WTC11 (cell line): ENCODE data around the gene EFCAB8. TPM values are rescaled to one million over a fixed set of nuclear protein-coding genes. Genes with fewer than 3 reads are reported as not detected.
"Not testable (repeated sequence)": the region's sequence is repeated elsewhere in the genome, so short reads cannot be mapped to it uniquely, and the experiment has no call there.

ENCODE experiments used
- ATAC-seq: fragments of 200-7000 bp; cut with Tn5 transposase; 2 replicates; pipeline ENCODE4 v1.10.0; 2021; ENCODE audit warnings: mild to moderate bottlenecking, moderate library complexity
- CTCF ChIA-PET: fragments of 300-600 bp; sonication (Branson Sonifier 250); formaldehyde crosslinking; loops from one replicate; lab custom pipeline; 2021; ENCODE audit warnings: antibody characterized with exemption; lab: Charles Lee
- POLR2A ChIA-PET: fragments of 350-600 bp; sonication (Branson Sonifier 250); formaldehyde crosslinking; loops from one replicate; lab custom pipeline; 2021; ENCODE audit warnings: antibody characterized with exemption; lab: Charles Lee
- DNase-seq: peaks from one replicate; pipeline ENCODE4 v3.0.0; 2021; ENCODE audit warnings: low spot score
- H3K27ac Mint-ChIP-seq: 2 replicates; pipeline ENCODE4 v1.8.0; 2021; ENCODE audit warnings: mixed read lengths
- H3K27me3 Mint-ChIP-seq: 2 replicates; pipeline ENCODE4 v1.8.0; 2021; ENCODE audit warnings: low read depth, mild to moderate bottlenecking, moderate library complexity, mixed read lengths
- H3K36me3 Mint-ChIP-seq: 2 replicates; pipeline ENCODE4 v1.8.0; 2021; ENCODE audit warnings: mixed read lengths
- H3K4me1 Mint-ChIP-seq: 2 replicates; pipeline ENCODE4 v1.8.0; 2022; ENCODE audit warnings: mixed read lengths
- H3K4me3 Mint-ChIP-seq: 2 replicates; pipeline ENCODE4 v1.8.0; 2021; ENCODE audit warnings: mild to moderate bottlenecking, moderate library complexity, mixed read lengths
- H3K9me3 Mint-ChIP-seq: 2 replicates; pipeline ENCODE4 v1.8.0; 2021; ENCODE audit warnings: mixed read lengths
- E2F5 ChIP-seq: sonication (generic); formaldehyde crosslinking; IDR thresholded peaks from 2 replicates; pipeline ENCODE4 v1.8.1; 2022; ENCODE audit warnings: mild to moderate bottlenecking, moderate library complexity, missing genetic modification reagents
- FOXP4 ChIP-seq: sonication (generic); formaldehyde crosslinking; IDR thresholded peaks from 2 replicates; pipeline ENCODE4 v1.8.0; 2022; ENCODE audit warnings: mild to moderate bottlenecking, missing genetic modification reagents
- GTF2I ChIP-seq: fragments of 250-450 bp; sonication (Bioruptor Pico); conservative IDR thresholded peaks from 2 replicates; pipeline ENCODE4 v1.4.0; 2021; ENCODE audit warnings: mild to moderate bottlenecking
- JUN ChIP-seq: sonication (generic); formaldehyde crosslinking; IDR thresholded peaks from 2 replicates; pipeline ENCODE4 v1.8.0; 2023; ENCODE audit warnings: mild to moderate bottlenecking, missing genetic modification reagents
- MAX ChIP-seq: sonication (generic); formaldehyde crosslinking; IDR thresholded peaks from 2 replicates; pipeline ENCODE4 v1.8.0; 2022; ENCODE audit warnings: mild to moderate bottlenecking, missing genetic modification reagents
- NFE2L1 ChIP-seq: sonication (generic); formaldehyde crosslinking; IDR thresholded peaks from 2 replicates; pipeline ENCODE4 v1.8.1; 2023; ENCODE audit warnings: missing genetic modification reagents
- NFYB ChIP-seq: sonication (generic); formaldehyde crosslinking; conservative IDR thresholded peaks from 2 replicates; pipeline ENCODE4 v1.8.0; 2022; ENCODE audit warnings: low read depth, missing genetic modification reagents
- NR2C2 ChIP-seq: sonication (generic); formaldehyde crosslinking; IDR thresholded peaks from 2 replicates; pipeline ENCODE4 v1.8.0; 2022; ENCODE audit warnings: mild to moderate bottlenecking, missing genetic modification reagents
- PRDM15 ChIP-seq: sonication (generic); formaldehyde crosslinking; IDR thresholded peaks from 2 replicates; pipeline ENCODE4 v1.8.0; 2022; ENCODE audit warnings: missing genetic modification reagents
- SMAD4 ChIP-seq: sonication (generic); formaldehyde crosslinking; IDR thresholded peaks from 2 replicates; pipeline ENCODE4 v1.8.0; 2022; ENCODE audit warnings: mild to moderate bottlenecking, missing genetic modification reagents
- SP1 ChIP-seq: sonication (generic); formaldehyde crosslinking; conservative IDR thresholded peaks from 2 replicates; pipeline ENCODE4 v1.8.1; 2022; ENCODE audit warnings: missing genetic modification reagents
- TCF7 ChIP-seq: sonication (generic); formaldehyde crosslinking; IDR thresholded peaks from 2 replicates; pipeline ENCODE4 v1.8.0; 2022; ENCODE audit warnings: mild to moderate bottlenecking, low read depth, missing genetic modification reagents, moderate library complexity
- TEAD1 ChIP-seq: sonication (generic); formaldehyde crosslinking; IDR thresholded peaks from 2 replicates; pipeline ENCODE4 v1.8.0; 2022; ENCODE audit warnings: mild to moderate bottlenecking, missing genetic modification reagents
- USF1 ChIP-seq: sonication (generic); formaldehyde crosslinking; IDR thresholded peaks from 2 replicates; pipeline ENCODE4 v1.8.0; 2022; ENCODE audit warnings: mild to moderate bottlenecking, missing genetic modification reagents
- ZNF232 ChIP-seq: sonication (generic); formaldehyde crosslinking; IDR thresholded peaks from 2 replicates; pipeline ENCODE4 v1.8.0; 2022; ENCODE audit warnings: mild to moderate bottlenecking, missing genetic modification reagents
- ZNF263 ChIP-seq: sonication (generic); formaldehyde crosslinking; IDR thresholded peaks from 2 replicates; pipeline ENCODE4 v1.8.1; 2022; ENCODE audit warnings: low read depth, mild to moderate bottlenecking, moderate library complexity, missing genetic modification reagents
- ZNF416 ChIP-seq: fragments of 250-450 bp; sonication (Bioruptor Pico); IDR thresholded peaks from 2 replicates; pipeline ENCODE4 v1.9.0; 2021; ENCODE audit warnings: mild to moderate bottlenecking, inconsistent platforms
- ZNF425 ChIP-seq: fragments of 250-450 bp; sonication (Bioruptor Pico); conservative IDR thresholded peaks from 2 replicates; pipeline ENCODE4 v1.9.0; 2021; ENCODE audit warnings: mild to moderate bottlenecking
- total RNA-seq: library from RNA; stranded (reverse); gene quantifications from 3 replicates; pipeline ENCODE4 v1.2.3, GENCODE V29; 2021

The EFCAB8 gene
- total RNA-seq, 1 experiment from 2014 or later = 0.17 TPM

- no peak for DNase-seq
- Mint-ChIP-seq H3K27me3 (peaks cover 60% of the 10 kb centered on the region), H3K27ac (no peak overlapping the region)
These were observed 87.9 kb downstream of the EFCAB8 start for GRCh38 chr20:32946629-32947028.

GRCh38 chr20:32950539-32950938 is 91.8 kb downstream of the EFCAB8 start:
- not testable (repeated sequence) for DNase-seq
- peaks cover 94% of the 10 kb centered on the region for H3K27me3 Mint-ChIP-seq

More at GRCh38 chr20:32946629-32947028, 87.9 kb downstream of the EFCAB8 start:
- no peak for ATAC-seq
- Mint-ChIP-seq H3K4me1 (peaks cover 8% of the 10 kb centered on the region), H3K4me3 (no peak overlapping the region), H3K36me3 (no peaks in the 10 kb centered on the region), H3K9me3 (no peaks in the 10 kb centered on the region)
- CTCF ChIA-PET = interaction anchor here (1.1 to 1.6 kb wide), 8 partner anchors 11 to 390 kb away, joined by 3 to 10 read pairs (median 4); no protein-coding TSS in a partner anchor
- TF ChIP-seq MAX (CRISPR knock-in tag) = no peak
- TF ChIP-seq FOXP4 = no peak
- POLR2A ChIA-PET = no interaction called here

GRCh38 chr20:32957459-32957858 is 98.7 kb downstream of the EFCAB8 start:
- DNase-seq (no peak), ATAC-seq (no peak)
- Mint-ChIP-seq H3K36me3 (peaks cover 14% of the 10 kb centered on the region), H3K4me3 (no peak overlapping the region), H3K27me3 (peaks cover 38% of the 10 kb centered on the region), H3K27ac (no peak overlapping the region), H3K4me1 (peaks cover 6% of the 10 kb centered on the region), H3K9me3 (peaks cover 39% of the 10 kb centered on the region)
- TF ChIP-seq SMAD4 (CRISPR knock-in tag) (no peak), GTF2I (CRISPR knock-in tag) (no peak), USF1 (CRISPR knock-in tag) (no peak), E2F5 (CRISPR knock-in tag) (no peak), TEAD1 (CRISPR knock-in tag) (no peak), ZNF232 (CRISPR knock-in tag) (no peak), NFE2L1 (no peak), ZNF263 (CRISPR knock-in tag) (no peak), ZNF416 (no peak), ZNF425 (CRISPR knock-in tag) (no peak), NFYB (CRISPR knock-in tag) (no peak), TCF7 (no peak), NR2C2 (CRISPR knock-in tag) (no peak), JUN (CRISPR knock-in tag) (no peak), SP1 (no peak), PRDM15 (no peak)
- ChIA-PET CTCF (interaction anchor here (1.0 kb wide), 1 partner anchor 12 kb away, joined by 5 read pairs; no protein-coding TSS in a partner anchor), POLR2A (no interaction called here)

More at GRCh38 chr20:32950539-32950938, 91.8 kb downstream of the EFCAB8 start:
- H3K36me3 Mint-ChIP-seq, H3K27ac Mint-ChIP-seq, POLR2A ChIA-PET, H3K4me3 Mint-ChIP-seq, H3K4me1 Mint-ChIP-seq, H3K9me3 Mint-ChIP-seq: not testable (repeated sequence)
- CTCF ChIA-PET = interaction anchor here (0.6 to 1.4 kb wide), 2 partner anchors 45 to 48 kb away, joined by 3 to 5 read pairs; no protein-coding TSS in a partner anchor
- ATAC-seq = peak; percentile 76
